GM21717 (cell line): ENCODE data around the gene PABPC1L.

Experiments
- ATAC-seq: cut with Tn5 transposase; IDR thresholded peaks from one replicate; pipeline ENCODE4 v1.9.1; 2021; ENCODE audit warnings: mild to moderate bottlenecking, moderate library complexity; ENCODE audit not compliant: unreplicated experiment

PABPC1L gene

DNA sequence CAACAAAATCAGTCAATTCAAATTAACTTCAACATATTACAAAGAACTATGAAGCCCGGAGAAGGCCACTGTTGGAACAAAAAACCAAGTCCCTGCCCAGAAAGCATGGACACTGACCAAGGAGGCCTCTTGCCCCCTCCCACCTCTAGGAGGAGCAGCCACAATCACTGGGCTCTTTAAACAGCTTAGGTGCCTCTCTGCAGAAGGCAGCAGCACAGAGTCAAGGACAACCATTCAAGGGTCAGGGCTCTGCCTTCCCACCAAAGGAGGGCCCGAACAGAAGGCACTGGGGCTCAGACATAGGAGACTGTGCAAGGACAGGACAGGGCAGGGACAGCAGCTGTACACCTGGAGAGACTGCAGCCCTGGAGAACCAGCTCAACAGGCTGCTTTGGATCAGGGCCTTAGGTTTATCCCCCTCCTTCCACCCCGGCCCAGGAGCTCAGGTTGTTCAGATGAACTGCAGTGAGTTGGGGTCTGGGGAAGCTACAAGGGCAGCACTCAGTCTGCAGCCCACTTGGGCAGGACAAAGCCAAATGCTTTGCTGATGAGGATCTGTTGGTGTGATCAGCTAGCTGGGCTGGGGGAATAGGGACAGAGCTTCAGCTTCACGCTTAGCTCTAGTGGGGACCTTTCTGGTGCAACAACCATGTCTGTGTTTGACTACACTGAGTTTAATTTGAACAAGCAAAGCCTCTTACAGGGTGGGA is 32.6 kb downstream of the PABPC1L start:
- ATAC-seq, result no peak

DNA sequence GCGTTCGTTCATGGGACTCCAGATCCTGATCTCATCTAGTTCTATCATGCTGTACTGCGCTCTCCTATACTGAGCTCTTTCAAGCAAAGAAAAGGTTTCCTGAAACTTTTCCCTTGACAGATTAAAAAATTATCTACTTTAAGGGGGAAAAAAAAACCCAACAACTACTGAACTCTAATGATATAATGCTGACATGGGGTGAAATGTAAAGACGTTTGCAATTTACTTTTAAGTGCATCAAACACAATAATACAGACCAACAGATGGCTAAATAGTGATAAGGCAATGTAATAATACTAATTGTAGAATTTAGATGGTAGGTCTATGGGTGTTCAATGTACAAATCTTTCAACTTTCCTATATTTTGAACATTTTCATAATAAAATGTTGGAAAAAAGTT is 34.0 kb downstream of the PABPC1L start:
- no peak for ATAC-seq

- ATAC-seq, result no peak
Observed at GRCh38 chr20:44945261-44945660, 35.4 kb downstream of the PABPC1L start.

DNA sequence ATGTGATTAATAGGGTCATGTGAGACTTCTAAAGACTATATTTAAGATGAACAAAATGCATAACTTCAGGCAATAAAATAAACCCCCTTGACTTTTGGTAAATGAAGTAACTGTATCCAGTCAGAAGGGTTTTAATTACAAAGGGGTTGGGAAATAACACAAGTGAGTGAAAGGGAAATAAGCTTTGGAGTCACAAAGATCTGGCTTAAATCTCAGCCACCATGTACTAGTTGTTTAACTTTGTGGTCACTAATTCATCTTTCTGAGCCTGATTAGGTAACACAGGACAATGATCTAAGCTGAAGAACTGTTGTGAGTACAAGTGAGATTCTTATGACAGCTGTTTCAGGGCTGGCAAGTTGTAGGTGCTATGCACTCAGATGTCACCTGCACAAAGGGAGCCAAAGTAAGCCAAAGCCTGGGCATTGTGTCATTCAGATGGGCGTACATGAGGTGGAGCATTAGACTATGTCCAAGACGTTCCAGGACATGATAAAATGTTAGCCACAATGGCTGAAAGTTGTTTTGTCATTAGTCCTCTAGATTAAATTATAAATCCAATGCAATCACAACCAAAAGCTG is 36.5 kb downstream of the PABPC1L start:
- no peak for ATAC-seq

DNA sequence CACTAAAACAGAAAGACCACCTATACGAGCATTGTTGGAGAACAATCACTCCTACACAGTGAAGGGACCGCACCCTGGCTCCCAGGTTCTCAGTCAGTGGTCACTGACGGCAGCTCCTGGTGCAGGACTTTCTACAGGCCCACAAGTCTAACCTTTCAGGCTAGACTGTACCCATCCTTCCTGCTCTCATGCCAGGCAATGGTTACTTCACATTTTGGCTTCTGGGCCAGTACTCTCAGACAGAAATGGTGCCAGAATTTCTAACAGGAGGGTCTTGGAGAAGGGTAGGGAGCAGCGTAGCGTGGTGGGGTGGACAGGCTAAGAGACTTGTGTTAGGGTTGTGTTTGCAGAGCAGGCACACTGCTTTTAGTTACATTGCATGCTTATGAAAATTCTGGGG is 38.2 kb downstream of the PABPC1L start:
- ATAC-seq, result no peak

DNA sequence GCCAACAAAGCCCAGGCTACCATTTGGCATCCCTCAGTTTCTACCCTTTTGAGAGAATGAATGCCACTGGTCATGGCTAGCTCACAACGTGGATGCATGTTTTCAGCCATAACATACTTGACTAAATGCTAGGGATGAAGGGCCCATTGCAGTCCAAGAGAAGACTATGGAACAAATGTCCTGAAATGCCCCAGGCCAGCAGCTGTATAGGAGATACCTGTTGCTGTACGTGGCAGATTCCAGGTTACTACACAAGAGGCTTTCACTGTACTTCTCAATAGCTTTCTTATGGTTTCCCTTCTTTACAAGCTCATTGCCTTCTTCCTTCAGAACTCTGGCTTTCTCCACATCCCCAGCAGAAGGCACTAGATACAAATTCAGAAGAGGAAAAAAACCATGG is 38.7 kb downstream of the PABPC1L start:
- ATAC-seq, result no peak

GRCh38 chr20:44950368-44950767 is 40.5 kb downstream of the PABPC1L start:
- no peak for ATAC-seq

DNA sequence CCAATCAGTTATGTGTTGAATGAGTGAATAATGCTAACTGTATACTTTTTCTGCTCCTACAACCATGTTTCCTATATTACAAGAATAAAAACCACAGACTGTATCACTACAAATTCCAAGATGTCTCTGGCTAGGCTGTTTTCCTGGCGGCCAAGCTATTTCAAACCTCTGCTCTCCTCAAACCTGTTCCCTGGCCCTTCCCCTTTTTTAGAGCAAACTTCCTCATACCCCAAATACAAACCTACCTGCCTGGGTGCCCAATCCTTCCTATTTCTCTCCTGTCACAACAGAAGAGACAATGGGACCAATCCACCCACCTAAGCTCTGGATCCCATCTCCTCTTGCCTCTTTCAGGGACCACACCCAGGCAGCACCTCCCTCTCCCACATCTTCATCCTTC is 42.9 kb downstream of the PABPC1L start:
- ATAC-seq, result no peak

- ATAC-seq, result no peak
Observed at GRCh38 chr20:44954211-44954610, 44.4 kb downstream of the PABPC1L start.

DNA sequence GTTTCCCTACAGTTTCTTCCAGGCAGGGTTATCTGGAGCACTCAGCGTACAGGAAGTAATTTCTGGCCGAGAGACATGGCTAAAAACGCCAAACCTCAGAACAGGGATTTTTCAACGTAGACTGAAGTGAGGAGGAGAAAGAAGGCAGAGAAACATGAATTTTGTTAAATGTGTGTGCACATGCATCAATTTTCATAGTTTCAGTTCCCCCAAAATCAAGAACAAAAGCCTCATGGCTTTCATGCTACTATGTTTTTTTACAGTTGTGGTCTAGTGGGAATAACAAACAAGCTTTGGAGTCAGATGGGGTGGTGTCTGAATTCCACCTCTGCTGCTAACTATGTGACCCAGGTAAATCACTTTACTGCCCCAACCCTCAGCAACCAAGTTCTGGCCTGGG is 45.4 kb downstream of the PABPC1L start:
- no peak for ATAC-seq

DNA sequence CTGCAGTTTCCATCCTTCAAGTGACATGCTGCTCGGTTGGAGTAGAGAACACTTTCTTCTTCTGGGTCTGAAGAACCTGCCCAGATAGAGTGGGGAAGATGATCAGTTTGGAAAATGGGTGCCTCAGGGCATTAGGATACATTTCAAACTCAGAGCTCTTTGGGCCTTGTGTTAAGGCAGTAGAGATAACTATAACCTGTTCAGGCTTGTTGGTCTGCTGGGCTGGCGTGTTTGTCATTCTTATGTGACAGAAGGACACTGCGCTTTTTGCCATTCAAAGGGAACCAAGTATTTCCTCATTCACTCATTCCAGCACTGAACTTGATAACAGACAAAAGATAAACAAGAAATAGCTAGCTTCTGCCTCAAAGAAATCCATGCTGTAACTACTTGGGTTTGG is 46.5 kb downstream of the PABPC1L start:
- ATAC-seq, result no peak

- ATAC-seq, result no peak
Observed at GRCh38 chr20:44958276-44958675, 48.4 kb downstream of the PABPC1L start.

DNA sequence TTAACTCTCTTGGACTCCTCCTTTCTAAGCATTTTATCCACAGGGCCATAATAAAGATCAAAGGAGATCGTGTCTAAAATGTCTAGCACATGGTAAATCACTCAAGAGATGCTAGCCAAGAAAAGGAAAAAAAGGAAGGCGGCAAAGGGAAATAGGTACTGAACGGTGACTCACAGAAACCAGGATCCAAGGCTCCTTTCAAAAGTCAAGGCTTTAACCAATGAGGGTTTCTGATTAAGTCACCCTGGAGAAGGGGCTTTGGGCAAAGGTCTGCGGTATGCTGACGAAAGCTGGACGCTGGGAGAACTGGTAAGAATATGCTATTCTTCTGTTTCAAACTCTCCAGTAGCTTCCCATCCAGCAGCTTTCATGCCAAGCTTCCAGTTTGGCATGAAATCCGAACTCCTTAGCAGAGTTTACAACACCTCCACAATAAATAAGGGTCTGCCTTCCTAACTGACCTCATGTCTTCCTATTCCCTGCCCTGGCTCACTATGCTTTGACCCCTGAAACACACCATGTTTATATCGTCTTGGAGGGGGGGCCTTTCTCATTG is 49.3 kb downstream of the PABPC1L start:
- ATAC-seq, result no peak

- ATAC-seq, result peak; percentile 17
Observed at GRCh38 chr20:44959638-44960102, 49.8 kb downstream of the PABPC1L start.

GRCh38 chr20:44960103-44960852 is 50.4 kb downstream of the PABPC1L start, which contains the start of gene TOMM34:
Gene TOMM34 (minus strand): TSS chr20:44960397. CDS start chr20:44960333, 64 bp downstream.
- peak; percentile 66 for ATAC-seq

DNA sequence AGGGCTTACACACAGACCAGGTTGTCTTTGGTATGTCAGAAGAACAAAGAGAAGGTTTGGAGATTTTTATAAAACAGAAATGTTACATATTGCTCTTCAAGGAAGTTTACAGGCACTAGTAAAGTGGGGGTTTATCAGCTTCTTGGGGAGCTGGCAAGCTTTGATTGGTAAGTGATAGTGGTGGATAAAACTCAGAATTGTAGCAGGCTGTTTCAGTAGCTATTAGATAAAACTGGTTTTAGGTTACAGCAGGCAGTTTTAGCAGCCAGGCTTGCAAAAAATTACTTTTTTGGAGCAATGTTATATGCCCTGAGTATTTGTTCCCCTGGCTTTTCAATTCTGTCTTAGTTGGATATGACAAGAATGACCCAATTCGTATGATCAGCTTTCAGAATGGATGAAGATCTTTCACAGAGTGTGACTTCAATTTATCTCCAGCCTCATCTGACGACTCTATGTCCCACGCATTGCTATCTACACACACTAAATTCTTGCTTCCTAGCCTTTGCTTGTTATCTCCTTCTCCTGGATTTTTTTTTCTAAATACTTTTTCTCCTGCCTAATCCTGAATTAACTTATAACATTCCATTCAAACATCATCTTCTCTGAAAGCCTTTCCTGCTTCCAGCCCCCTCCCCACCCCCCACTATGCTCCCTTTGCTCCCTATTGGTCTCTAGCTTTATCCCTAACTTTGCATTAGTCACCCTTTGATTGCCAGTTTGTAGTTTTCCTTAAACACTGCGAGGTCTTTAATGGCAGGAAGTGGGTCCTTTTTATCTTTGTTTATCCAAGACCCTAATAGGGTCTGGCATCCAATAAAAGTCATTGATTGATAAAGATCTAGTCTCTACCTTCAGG is 51.4 kb downstream of the PABPC1L start:
- no peak for ATAC-seq

DNA sequence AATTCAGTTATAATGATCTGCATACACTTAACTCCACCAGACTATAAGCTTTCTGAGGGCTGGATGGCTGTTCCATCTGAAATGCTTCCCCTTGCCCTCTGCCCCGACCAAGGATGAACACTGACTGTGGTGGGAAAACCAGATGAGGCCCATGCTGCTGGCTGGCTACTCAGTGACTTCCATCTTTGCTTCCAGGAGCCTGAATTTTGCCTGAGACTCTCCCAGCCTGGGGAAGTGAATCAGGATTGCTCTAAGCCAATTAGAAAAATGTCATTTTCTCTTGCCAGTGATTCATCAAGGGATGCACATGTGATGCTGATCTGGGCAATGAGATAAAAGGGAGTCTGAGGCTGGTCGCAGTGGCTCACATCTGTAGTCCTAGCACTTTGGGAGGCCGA is 52.0 kb downstream of the PABPC1L start:
- ATAC-seq, result no peak

DNA sequence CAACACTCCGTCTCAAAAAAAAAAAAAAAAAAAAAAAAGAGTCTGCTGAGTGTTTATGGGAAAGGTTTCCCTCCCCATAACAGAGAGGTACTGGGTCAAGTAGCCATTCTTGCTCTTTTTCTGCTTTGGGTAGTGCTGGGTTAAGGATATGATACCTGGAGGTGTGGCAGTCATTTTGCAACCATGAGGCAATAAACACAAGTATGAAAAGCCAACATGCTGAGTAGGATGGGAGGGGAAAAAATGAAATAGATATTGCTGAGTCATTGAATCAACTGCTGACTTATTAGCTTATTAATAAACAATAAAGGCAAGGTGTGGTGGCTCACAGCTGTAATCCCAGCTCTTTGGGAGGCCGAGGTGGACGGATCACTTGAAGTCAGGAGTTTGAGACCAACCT is 52.6 kb downstream of the PABPC1L start:
- no peak for ATAC-seq

- ATAC-seq, result no peak
Observed at GRCh38 chr20:44963325-44964215, 53.7 kb downstream of the PABPC1L start.

GRCh38 chr20:44965651-44966029 is 55.8 kb downstream of the PABPC1L start:
- ATAC-seq, result no peak
